ENCODE results near the gene FNTB.

Gene FNTB

GRCh38 chr14:65092349-65092748 is 105.7 kb downstream of the FNTB start:
- Histone ChIP-seq H3K4me3 (ENCODE audit: low read depth in 1 of 2, low read length in 1 of 2) (no peak overlapping the region), H3K27me3 (no peaks in the 10 kb centered on the region), H3K36me3 (peaks cover 91% of the 10 kb centered on the region), H3K4me1 (ENCODE audit: control insufficient read depth in 1 of 2, insufficient read depth in 1 of 2, low read depth in 1 of 2, low read length in 1 of 2) (peaks cover 26 to 36% of the 10 kb centered on the region in 2 experiments), H3K27ac (peak overlapping the region; percentile 35), H3K9me3 (no peaks in the 10 kb centered on the region)
- TF ChIP-seq CTCF (IDR thresholded peaks at IDR 0.05) = no peak

GRCh38 chr14:65095633-65096205 is 109.0 kb downstream of the FNTB start:
- peaks cover 58% of the 10 kb centered on the region for H3K36me3 ChIP-seq
- no peak for TF ChIP-seq CTCF (IDR thresholded peaks at IDR 0.05)
- H3K27ac ChIP-seq = peak overlapping the region; percentile 88
- H3K4me1 ChIP-seq (ENCODE audit: control insufficient read depth in 1 of 2, insufficient read depth in 1 of 2, low read depth in 1 of 2, low read length in 1 of 2) = peaks cover 60 to 70% of the 10 kb centered on the region in 2 experiments
- H3K4me3 ChIP-seq (ENCODE audit: low read depth in 1 of 2, low read length in 1 of 2) = no peak overlapping the region
- no peaks in the 10 kb centered on the region for H3K9me3 ChIP-seq
- no peaks in the 10 kb centered on the region for H3K27me3 ChIP-seq

- no peaks in the 10 kb centered on the region for H3K27me3 ChIP-seq
- TF ChIP-seq CTCF (IDR thresholded peaks at IDR 0.05) = no peak
- H3K36me3 ChIP-seq = peaks cover 50% of the 10 kb centered on the region
- H3K27ac ChIP-seq = peak overlapping the region; percentile 88
- no peaks in the 10 kb centered on the region for H3K9me3 ChIP-seq
- H3K4me3 ChIP-seq (ENCODE audit: low read depth in 1 of 2, low read length in 1 of 2) = no peak overlapping the region
- peaks cover 67 to 75% of the 10 kb centered on the region in 2 experiments for H3K4me1 ChIP-seq (ENCODE audit: control insufficient read depth in 1 of 2, insufficient read depth in 1 of 2, low read depth in 1 of 2, low read length in 1 of 2)
Observed at GRCh38 chr14:65096323-65097089, 109.8 kb downstream of the FNTB start.

- Histone ChIP-seq H3K4me3 (ENCODE audit: low read depth in 1 of 2, low read length in 1 of 2) (peak overlapping the region; percentile 44 to 56), H3K27ac (peak overlapping the region; percentile 88), H3K4me1 (ENCODE audit: control insufficient read depth in 1 of 2, insufficient read depth in 1 of 2, low read depth in 1 of 2, low read length in 1 of 2) (peaks cover 75 to 82% of the 10 kb centered on the region in 2 experiments), H3K9me3 (no peaks in the 10 kb centered on the region), H3K27me3 (no peaks in the 10 kb centered on the region), H3K36me3 (peaks cover 29% of the 10 kb centered on the region)
- TF ChIP-seq CTCF (IDR thresholded peaks at IDR 0.05) = no peak
Observed at GRCh38 chr14:65098586-65098985, 111.9 kb downstream of the FNTB start.

- H3K4me3 ChIP-seq (ENCODE audit: low read depth in 1 of 2, low read length in 1 of 2) = peak overlapping the region; percentile 70 to 89
- no peaks in the 10 kb centered on the region for H3K27me3 ChIP-seq
- no peaks in the 10 kb centered on the region for H3K9me3 ChIP-seq
- no peak for TF ChIP-seq CTCF (IDR thresholded peaks at IDR 0.05)
- H3K36me3 ChIP-seq = peaks cover 10% of the 10 kb centered on the region
- peak overlapping the region; percentile 88 for H3K27ac ChIP-seq
- H3K4me1 ChIP-seq (ENCODE audit: control insufficient read depth in 1 of 2, insufficient read depth in 1 of 2, low read depth in 1 of 2, low read length in 1 of 2) = peaks cover 60 to 62% of the 10 kb centered on the region in 2 experiments
Observed at GRCh38 chr14:65100922-65101541, 114.3 kb downstream of the FNTB start.
